ENCODE data around the gene FAM20B. TPM values are rescaled to one million over a fixed set of nuclear protein-coding genes. Genes with fewer than 3 reads are reported as not detected.

Gene FAM20B
- total and polyA plus RNA-seq, 7 donors, result 22.5 to 55.2 (median 48.3) TPM

- no peaks in the 10 kb centered on the region for H3K9me3 ChIP-seq
- no peak for ATAC-seq
- no peak overlapping the region for H3K27ac ChIP-seq
- H3K36me3 ChIP-seq (ENCODE audit: insufficient read depth in 1 of 2, low read depth in 1 of 2), result peaks cover 0 to 17% of the 10 kb centered on the region in 2 donors
- H3K4me1 ChIP-seq, result peaks cover 13% of the 10 kb centered on the region
- H3K4me3 ChIP-seq, result no peak overlapping the region
- no peak for DNase-seq
- intact Hi-C loops (cut with DNase I), result no loop called here
- TF ChIP-seq CTCF (IDR thresholded peaks at IDR 0.05), result no peak
- WGBS, 3 donors, result 94 to 100% (median 96%) methylated on average over 1 of the region's 1 CpG
- H3K27me3 ChIP-seq (ENCODE audit: insufficient read depth in 3 of 3, low read length in 2 of 3), result no peaks in the 10 kb centered on the region
These were observed 22.8 kb downstream of the FAM20B start for GRCh38 chr1:179048339-179049124.

- no peak overlapping the region for H3K4me3 ChIP-seq
- WGBS, 3 donors, result 91 to 98% (median 94%) methylated on average over 2 of the region's 2 CpGs
- no peak for DNase-seq
These were observed 27.1 kb downstream of the FAM20B start for GRCh38 chr1:179052776-179053175.

GRCh38 chr1:179053486-179053885 is 27.8 kb downstream of the FAM20B start:
- peaks cover 3 to 41% of the 10 kb centered on the region in 2 donors for H3K36me3 ChIP-seq (ENCODE audit: insufficient read depth in 1 of 2, low read depth in 1 of 2)
- no peaks in the 10 kb centered on the region for H3K9me3 ChIP-seq
- 94 to 98% (median 95%) methylated on average over 2 of the region's 2 CpGs for WGBS, 3 donors
- no peak for DNase-seq
- ATAC-seq, result no peak
- no peak overlapping the region for H3K27ac ChIP-seq
- H3K4me1 ChIP-seq, result peaks cover 4% of the 10 kb centered on the region
- no peak overlapping the region for H3K4me3 ChIP-seq
- no peak for TF ChIP-seq CTCF (IDR thresholded peaks at IDR 0.05)
- intact Hi-C loops (cut with DNase I), result no loop called here
- H3K27me3 ChIP-seq (ENCODE audit: insufficient read depth in 3 of 3, low read length in 2 of 3), result no peaks in the 10 kb centered on the region

More at GRCh38 chr1:179052776-179053175, 27.1 kb downstream of the FAM20B start:
- H3K27me3 ChIP-seq (ENCODE audit: insufficient read depth in 3 of 3, low read length in 2 of 3), result no peaks in the 10 kb centered on the region
- intact Hi-C loops (cut with DNase I), result no loop called here
- no peak for TF ChIP-seq CTCF (IDR thresholded peaks at IDR 0.05)
- ATAC-seq, result no peak
- peaks cover 8% of the 10 kb centered on the region for H3K4me1 ChIP-seq
- no peak overlapping the region for H3K27ac ChIP-seq
- no peaks in the 10 kb centered on the region for H3K9me3 ChIP-seq
- H3K36me3 ChIP-seq (ENCODE audit: insufficient read depth in 1 of 2, low read depth in 1 of 2), result peaks cover 3 to 41% of the 10 kb centered on the region in 2 donors

GRCh38 chr1:179055937-179056336 is 30.2 kb downstream of the FAM20B start:
- WGBS, 3 donors, result 98% methylated on average over 2 of the region's 2 CpGs
- ATAC-seq (no peak), DNase-seq (no peak)
- peaks cover 3 to 27% of the 10 kb centered on the region in 2 donors for H3K36me3 ChIP-seq (ENCODE audit: insufficient read depth in 1 of 2, low read depth in 1 of 2)
- no peak for TF ChIP-seq CTCF (IDR thresholded peaks at IDR 0.05)
- H3K4me3 ChIP-seq, result no peak overlapping the region
- no peaks in the 10 kb centered on the region for H3K27me3 ChIP-seq (ENCODE audit: insufficient read depth in 3 of 3, low read length in 2 of 3)
- peaks cover 9% of the 10 kb centered on the region for H3K4me1 ChIP-seq
- H3K27ac ChIP-seq, result no peak overlapping the region
- no peaks in the 10 kb centered on the region for H3K9me3 ChIP-seq
- intact Hi-C loops (cut with DNase I), result no loop called here
